Breast epithelium (tissue), 3 donors: ENCODE results near the gene KLHL18.
"Not testable (repeated sequence)": the region's sequence is repeated elsewhere in the genome, so short reads cannot be mapped to it uniquely, and the experiment has no call there.

Experiments used
- POLR2A ChIP-seq: fragments of 450-650 bp; IDR thresholded peaks from one replicate; pipeline ENCODE4 v1.6.1; 2016; ENCODE audit warnings: antibody characterized with exemption, mild to moderate bottlenecking, moderate library complexity
- TF ChIP-seq, protein P1 (sequence below), 3 donors: fragments of 450-650 bp; IDR thresholded peaks; one replicate each; pipeline ENCODE4 v1.5.1; 2016 to 2017; ENCODE audit warnings: antibody characterized with exemption in 3 of 3, mild to moderate bottlenecking in 3 of 3, moderate library complexity in 3 of 3

DNA sequence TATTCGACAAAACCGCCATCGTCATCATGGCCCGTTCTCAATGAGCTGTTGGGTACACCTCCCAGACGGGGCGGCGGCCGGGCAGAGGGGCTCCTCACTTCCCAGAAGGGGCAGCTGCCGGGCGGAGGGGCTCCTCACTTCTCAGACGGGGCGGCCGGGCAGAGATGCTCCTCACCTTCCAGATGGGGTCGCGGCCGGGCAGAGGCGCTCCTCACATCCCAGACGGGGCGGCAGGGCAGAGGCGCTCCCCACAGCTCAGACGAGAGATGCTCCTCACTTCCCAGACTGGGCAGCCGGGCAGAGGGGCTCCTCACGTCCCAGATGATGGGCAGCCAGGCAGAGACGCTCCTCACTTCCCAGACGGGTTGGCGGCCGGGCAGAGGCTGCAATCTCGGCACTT is 26.5 kb downstream of the KLHL18 start:
- TF ChIP-seq, protein P1, sequence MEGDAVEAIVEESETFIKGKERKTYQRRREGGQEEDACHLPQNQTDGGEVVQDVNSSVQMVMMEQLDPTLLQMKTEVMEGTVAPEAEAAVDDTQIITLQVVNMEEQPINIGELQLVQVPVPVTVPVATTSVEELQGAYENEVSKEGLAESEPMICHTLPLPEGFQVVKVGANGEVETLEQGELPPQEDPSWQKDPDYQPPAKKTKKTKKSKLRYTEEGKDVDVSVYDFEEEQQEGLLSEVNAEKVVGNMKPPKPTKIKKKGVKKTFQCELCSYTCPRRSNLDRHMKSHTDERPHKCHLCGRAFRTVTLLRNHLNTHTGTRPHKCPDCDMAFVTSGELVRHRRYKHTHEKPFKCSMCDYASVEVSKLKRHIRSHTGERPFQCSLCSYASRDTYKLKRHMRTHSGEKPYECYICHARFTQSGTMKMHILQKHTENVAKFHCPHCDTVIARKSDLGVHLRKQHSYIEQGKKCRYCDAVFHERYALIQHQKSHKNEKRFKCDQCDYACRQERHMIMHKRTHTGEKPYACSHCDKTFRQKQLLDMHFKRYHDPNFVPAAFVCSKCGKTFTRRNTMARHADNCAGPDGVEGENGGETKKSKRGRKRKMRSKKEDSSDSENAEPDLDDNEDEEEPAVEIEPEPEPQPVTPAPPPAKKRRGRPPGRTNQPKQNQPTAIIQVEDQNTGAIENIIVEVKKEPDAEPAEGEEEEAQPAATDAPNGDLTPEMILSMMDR (IDR thresholded peaks at IDR 0.05): not testable (repeated sequence)
- not testable (repeated sequence) for TF ChIP-seq POLR2A
